Epidermal melanocyte (primary cell): ENCODE measurements around the gene RND3.

Experiments
- DNase-seq: peaks from one replicate; pipeline ENCODE4 v3.0.0; 2011; ENCODE audit warnings: low spot score; ENCODE audit not compliant: insufficient read length

RND3 gene

DNA sequence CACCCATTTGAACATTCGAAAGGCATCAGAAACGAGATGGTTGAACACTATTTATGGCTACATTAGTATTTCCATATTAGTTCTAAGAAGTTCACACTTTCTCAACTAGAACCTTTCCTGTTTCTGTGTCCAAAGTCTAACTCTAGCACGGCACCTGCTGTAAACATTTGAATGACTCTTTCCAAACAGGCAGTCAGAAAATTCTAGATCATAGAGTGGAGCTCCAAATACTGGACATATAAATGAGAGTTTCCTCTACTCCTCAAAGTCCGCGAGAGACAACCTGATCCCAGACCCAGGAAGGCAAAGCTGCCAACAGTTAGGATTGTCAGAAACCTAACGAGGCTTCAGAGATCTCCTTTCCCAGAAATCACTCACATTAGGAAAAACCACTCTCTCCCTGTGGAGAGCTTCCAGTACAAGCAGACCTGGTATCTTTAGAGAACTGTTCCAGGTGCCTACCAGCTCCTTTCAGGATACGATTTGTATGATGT, 10.6 kb downstream of the RND3 start:
- DNase-seq: no peak

- no peak for DNase-seq
Observed at GRCh38 chr2:150476286-150476685, 11.2 kb downstream of the RND3 start.

DNA sequence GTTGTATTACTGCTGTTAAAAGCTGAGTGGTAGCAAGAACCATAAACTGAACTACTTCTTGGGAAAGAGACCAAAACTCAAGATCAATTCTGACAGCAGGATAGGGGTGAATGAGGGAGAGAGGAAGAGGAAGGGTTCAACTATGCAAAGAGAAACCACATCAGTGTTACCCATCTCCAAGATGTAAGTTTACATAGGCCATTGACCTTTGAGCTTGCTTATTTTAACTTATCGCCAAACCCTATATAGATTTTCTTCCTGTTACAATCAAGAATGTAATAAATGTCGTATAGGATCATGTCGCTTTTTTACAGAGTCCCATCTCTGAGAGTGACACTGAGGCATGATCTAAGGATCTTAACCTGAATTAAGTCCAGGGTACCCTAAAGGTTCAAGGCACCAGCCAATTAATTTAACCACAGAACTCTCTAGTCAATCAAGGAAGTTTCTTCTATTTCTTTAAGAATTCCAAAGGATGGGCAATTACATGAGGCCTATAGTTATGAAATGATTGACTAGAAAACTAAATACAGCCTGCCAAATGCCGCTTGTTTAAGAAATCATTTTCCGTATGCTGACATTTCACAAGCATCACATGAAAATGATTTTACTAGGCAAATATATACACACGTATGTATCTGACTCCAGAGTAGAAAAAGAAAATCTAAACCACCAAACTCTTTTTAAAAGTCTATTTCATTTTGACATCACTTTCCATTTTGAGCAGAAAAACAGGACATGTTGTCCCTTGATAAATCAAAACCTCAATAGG, 11.8 kb downstream of the RND3 start:
- DNase-seq: no peak

DNA sequence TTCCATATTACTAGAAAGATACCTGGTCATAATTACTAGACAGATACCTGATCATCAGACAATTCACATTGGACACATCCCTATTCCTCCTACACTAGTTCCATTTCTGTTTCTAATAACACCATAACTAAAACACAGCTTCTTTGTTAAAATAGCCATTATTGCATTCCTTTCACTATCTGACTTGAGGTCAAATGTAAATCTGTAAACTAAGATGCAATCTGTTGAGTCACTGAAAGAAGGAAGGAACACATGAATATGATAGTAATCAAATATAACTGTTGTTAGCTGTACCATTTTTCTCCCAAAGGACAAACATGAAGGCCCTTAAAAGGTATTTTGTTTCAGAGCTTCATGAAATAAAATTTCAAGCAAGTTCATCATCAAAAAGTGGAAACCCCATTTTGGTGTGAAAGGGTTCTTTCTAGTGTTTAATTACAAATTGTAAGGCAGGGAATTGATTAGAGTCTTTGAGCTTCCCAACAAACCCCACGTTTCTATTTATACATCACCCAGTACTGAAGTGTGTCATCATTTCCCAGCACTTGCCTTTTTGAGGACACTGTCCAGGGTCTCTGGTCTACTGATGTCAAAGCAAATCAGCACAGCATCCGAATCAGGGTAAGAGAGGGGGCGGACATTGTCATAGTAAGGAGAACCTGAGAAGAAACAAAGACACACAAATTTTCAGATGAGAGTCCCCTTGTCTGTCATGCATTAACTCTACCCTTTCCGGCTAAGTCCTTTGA, 13.0 kb downstream of the RND3 start:
- no peak for DNase-seq

DNA sequence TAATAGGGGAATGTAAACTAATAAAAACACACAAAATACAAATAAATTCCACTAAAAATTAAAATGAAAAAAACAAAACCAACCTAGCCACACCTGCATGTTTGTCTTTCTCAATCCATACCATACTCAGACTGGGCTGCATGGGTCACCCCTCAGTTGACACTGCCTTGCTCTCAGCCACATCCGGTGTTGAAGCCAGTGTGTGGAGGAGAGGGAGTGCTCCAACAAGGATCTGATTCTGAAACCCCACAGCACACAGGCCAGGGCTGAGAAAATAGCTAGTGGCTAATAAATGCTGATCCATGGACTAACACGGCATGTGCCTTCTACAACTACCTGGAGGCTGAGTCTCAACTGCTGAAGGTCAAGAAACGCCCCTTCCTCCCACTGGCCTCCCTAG, 13.7 kb downstream of the RND3 start:
- DNase-seq: no peak

- no peak for DNase-seq
Observed at GRCh38 chr2:150472511-150472899, 15.0 kb downstream of the RND3 start.

DNA sequence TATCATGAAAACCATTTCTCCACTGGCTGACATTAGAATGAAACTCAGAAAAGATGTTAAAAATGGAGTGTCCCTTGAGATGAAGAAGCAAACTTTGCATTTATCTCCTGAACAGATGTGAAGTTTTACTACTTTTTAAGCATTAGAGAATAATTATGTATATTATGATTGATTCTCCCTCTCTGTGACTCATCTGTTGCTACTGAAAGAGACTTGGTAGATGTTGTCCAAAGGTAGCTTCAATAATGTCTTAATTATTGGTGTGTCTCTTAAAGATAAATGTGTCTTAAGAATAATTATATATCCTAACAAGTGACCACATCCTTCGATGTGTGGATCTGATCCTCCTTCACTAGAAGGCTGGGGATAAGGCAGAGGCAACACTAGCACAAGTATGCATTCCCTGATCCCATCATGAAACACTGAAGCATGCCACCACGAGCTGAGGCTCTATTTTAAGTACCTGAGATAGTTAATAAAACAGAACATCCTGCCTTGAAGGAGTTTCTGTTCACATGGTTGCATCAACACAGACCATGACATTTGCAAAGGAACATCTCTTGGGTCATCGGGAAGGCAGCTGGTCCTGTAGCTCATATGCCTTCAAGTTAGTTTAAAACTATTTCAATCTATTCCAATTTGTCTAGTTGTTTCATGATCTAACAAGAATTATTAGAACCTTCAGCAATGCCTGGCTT, 15.5 kb downstream of the RND3 start:
- no peak for DNase-seq

GRCh38 chr2:150470435-150470834, 17.0 kb downstream of the RND3 start:
- DNase-seq: no peak

- DNase-seq: no peak
Observed at GRCh38 chr2:150469706-150470274, 17.7 kb downstream of the RND3 start.

GRCh38 chr2:150468350-150468960, 19.0 kb downstream of the RND3 start:
- DNase-seq: no peak

DNA sequence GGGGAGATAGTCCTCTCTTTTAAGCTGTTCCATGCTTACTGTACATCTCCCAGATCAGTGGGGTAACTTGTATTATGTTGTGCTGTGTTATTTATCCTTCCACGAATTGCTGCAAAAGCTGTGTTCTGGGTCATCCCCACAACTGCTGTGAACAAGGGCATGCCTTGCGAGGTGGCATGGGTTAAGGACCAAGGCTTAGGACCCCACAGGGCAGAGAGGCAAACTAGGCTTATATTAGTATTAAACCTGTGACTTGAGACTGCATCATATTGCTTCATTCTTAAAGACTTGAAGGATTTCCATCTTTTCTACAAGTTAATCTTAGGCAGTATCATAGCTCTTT, 19.9 kb downstream of the RND3 start:
- DNase-seq: no peak

DNA sequence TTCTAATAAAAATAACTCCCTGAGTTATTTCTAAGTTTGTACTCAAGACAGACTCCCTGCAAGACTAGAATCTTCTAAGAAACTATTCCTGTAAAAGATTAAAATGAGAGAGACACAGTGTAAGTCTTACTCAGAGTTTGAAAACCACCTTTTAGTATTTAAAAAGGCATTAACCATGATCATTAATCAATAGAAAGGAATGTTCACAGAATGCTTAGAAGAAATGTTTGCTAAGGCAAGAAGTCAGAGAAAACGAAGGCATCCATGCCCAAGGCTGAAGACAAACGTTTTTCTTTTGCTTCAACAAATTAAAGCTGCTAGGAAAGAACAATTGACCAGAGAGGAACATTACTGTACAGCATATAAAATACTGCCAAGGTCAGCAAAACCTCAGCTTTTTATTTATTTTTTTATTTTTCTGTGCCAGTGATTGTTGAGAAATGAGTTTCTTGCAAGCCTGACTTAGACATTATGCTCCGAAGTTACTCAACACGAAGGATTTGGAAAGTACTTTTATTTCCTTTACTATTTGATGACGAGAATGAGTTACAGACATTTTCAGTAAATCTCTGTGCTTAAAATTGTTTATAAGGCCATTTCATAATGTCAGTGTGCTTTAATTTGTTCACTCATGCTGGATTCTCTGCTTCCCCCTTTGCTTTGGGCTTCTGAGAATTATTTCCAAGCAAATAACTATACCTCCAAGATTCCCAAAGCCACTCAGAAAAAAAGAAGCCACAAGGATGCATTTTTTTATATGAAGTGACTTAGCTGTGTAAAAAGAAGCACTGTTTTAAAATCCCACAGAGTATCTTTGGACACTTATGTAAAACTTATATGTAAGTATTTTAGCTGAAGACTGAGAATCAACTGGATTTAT, 20.5 kb downstream of the RND3 start:
- DNase-seq: no peak

GRCh38 chr2:150465703-150466569, 21.5 kb downstream of the RND3 start:
- no peak for DNase-seq

GRCh38 chr2:150464986-150465385, 22.5 kb downstream of the RND3 start:
- DNase-seq: no peak

DNA sequence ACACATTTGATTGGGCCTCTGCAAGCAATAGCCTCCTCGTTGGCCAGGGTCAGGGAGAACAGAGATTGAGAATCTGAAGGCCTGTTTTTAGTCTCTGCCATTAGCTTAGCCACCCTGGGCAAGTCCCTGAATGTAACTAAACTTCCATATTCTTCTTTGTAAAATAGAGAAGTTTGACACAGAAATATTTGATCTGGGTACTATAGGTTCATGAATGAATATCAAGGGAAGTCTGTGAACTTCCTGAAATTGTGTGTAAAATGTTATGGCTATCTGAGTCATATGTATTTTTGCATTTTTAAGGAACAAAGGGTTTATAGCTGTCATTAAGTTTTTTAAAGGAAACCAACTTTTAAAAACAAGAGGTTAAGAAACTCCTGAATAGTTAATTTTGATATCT, 23.2 kb downstream of the RND3 start:
- no peak for DNase-seq

- no peak for DNase-seq
Observed at GRCh38 chr2:150462770-150463169, 24.7 kb downstream of the RND3 start.

GRCh38 chr2:150459281-150459680, 28.2 kb downstream of the RND3 start:
- no peak for DNase-seq

GRCh38 chr2:150450765-150451164, 36.7 kb downstream of the RND3 start:
- DNase-seq: no peak

GRCh38 chr2:150449856-150450255, 37.6 kb downstream of the RND3 start:
- DNase-seq: no peak

DNA sequence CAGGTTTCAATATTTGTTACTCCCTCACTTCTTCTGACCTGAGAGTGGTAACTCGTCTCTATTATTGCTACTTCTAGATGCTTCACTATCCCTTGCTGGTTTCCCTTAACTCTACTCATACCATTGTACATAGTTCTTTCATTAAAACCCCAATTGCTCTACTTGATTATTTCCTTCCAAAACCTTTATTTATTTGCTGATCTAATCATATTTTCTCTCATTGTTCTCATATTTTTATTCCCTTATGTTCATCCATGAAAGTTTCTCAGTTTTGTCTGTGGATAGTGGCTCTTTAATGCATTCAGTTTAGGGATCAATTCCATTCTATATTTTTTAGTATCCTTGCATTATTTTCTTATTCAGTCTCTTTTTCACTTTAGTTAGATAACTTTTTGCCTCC, 42.1 kb downstream of the RND3 start:
- no peak for DNase-seq
